ENCODE results near the gene AGPAT3. TPM values are rescaled to one million over a fixed set of nuclear protein-coding genes. Genes with fewer than 3 reads are reported as not detected.

The AGPAT3 gene
- total RNA-seq, 1 donor from 2014 or later: 39.7 TPM

DNA sequence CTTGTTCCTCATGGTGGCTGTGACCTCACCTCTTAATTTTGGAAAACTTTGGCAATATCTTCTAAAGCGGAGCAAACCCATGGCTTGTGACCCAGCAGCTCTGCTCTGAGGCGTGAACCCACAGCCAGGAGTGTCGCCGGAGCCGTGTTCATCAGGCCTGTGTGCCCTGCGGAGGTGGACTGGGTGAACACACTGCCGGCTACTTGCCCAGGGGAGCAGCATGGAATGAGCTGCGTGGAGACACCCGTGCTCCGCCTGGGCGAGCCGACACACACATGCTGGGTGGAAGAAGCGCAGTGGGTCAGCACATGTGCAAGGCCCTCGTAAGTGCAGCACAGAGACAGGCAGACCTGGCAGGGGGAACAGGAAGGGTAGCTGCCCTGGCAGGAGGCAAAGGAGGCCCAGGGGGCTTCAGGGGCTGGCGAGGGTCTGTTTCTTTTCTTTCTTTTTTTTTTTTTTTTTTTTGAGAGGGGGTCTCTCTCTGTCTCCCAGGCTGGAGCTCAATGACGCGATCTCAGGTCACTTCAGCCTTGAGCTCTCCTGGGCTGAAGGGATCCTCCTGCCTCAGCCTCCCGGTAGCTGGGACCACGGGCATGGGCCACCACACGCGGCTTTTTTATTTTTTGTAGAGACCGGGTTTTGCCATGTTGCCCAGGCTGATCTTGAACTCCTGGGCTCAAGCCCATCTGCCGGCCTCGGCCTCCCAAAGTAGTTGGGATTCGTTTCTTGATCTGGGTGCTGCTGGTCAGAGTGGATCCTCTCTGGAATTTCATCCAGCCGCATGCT, 41.8 kb downstream of the AGPAT3 start:
- no peak for DNase-seq (ENCODE audit: low read depth in 2 of 2)

DNA sequence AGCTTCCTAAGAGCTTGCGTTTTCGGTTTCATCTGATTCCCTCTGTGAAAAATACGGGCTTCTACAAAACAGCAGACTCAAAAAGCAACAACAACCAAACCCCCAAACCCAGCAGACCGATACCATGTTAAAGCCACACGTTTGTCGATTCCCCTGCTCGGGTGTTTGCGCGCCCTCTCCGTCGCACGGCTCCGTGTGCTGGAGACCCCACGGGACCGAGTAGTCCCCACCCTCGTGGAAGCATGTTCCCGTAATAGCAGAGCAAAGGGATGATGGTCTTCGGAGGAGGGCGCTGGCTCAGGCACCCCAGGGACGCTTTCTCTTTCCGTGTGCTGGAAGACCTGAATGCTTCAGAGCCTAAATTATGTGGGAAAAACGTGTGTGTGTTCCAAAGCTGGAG, 42.7 kb downstream of the AGPAT3 start:
- no peak for DNase-seq (ENCODE audit: low read depth in 2 of 2)

DNA sequence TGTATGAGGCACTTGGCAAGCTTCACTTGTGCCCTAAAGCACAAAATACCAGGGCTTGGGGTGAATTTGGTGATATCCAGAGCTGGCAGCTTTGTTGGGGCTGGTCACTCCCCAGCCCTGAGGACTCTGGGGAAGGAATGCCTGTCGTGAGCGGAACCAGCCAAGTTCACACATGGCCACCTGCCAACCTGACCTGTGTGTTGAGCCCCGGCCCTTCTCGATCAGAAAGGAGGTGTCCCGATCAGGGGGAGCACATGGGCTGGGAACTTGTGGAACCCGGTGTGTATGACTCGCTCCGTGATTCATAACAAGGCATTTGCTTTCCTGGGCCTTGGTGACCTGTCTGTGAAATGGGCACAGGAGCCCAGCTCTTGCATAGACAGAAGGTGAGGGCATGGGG, 43.1 kb downstream of the AGPAT3 start:
- no peak for DNase-seq (ENCODE audit: low read depth in 2 of 2)

DNA sequence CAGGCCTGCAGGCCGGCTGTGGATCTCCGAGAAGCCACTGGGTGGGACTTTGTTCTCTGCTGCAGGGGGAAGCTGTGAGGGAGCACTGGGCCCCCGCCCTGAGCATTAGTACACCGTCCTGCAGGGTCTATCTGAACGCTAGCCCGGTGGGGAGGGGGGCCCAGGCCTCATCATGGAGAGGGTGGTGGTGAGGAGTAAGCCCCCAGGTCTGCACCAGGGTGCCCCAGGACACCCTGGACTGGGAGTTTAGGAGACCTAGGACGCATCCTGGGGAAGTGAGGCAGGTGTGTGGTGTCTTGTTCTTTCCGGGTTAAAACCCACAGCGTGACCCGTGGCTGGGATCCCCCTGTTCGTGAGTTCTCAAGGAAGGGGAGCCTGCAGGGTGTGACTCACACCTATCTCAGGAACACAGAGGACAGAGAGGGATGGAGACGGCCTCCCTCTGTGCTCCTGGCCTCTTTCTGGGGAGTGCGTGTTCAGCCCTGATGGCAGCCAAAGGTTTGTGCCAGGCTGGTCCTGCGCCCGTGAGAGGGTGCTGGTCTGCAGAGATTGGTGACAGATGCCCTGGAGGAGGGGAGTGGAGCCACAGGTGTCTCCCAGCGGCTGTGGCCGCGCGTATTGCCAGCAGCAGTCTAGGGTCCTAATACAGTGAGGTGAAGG, 44.8 kb downstream of the AGPAT3 start:
- DNase-seq (ENCODE audit: low read depth in 2 of 2): no peak

DNA sequence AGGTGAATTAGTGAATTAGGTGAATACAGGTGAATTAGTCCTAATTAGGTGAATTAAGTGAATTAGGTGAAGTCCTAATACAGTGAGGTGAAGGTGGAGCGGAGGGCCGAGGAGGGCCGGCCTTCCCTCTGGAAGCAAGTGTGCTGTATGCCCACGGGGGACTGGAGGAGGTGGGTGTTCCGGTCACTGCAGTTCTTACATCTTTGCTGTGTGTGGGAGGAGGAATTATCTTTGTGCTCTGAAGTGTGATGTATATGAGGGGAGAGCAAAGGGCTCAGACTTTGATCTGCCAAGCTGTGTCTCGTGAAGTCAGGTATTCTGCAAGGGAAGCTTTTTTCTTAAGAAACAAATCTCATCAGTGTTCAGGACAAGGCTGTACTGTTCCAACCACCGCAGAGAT, 45.4 kb downstream of the AGPAT3 start:
- no peak for DNase-seq (ENCODE audit: low read depth in 2 of 2)

DNA sequence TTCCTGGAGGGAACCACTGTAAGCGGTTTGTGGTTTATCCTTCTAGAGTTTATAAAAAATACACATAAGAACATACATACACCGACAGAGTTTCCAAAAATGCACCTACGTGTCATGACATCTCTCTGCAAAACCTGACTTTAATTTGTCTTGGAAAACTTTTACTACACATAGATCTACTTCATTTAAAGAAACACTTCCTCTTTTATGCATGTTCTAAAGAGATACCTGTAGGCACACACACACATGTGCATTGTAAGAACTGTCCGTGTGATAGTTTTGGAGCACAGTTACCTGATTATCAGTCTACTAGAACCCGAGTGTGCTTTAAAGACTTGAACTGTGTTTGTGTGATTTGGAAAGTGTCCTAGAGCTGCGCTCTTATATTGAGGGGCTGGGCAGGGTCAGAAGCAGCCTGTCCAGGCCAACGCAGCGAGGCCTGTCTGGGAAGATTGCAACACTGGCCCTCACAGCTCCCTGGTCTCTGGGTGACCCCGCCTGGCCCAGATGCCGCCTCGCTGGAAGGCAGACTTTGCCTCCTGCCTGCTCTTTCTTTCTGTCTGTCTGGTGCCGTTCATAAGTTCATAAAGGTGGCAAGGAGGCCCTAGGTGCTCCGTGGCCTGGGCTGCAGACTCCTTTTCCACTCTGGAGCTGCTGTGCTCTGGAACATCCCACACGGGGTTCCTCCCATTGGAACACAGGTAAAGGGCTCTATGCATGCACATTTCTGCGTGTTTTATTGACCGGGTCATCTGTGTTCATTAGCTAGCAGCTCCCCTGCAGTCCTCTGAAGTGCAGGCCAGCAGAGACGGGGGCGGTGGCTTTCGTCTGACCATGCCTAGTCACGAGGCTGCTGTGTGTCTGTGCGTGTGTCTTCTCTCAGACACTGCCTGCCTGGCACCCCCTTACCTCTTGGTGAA, 46.3 kb downstream of the AGPAT3 start:
- DNase-seq (ENCODE audit: low read depth in 2 of 2): no peak

DNA sequence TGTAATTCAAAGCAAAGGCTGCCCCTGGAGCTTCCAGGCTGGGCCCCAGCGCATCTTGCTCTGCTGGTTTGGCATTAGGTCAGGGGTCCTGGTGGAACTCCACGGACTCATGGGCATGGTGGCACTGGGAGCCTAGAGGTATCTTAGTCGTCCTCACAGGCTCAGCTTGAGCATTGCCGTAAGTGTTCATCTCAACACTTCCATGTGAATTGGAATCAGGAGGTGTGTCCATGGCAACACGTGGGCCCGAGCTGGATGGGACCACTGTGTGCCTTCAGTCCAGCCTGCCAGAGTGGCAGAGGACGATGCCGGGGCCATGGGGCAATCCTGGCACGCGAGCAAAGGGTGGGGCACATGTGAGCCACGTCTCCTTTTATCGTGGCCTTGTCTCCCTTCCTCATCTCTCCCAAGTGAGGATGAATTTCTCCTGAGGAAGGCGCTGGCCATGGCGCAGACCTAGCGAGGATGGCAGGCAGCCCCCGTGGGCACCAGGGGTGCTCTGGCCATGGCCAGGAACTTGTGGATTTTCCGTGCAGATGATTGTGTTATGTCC, 47.0 kb downstream of the AGPAT3 start:
- no peak for DNase-seq (ENCODE audit: low read depth in 2 of 2)

DNA sequence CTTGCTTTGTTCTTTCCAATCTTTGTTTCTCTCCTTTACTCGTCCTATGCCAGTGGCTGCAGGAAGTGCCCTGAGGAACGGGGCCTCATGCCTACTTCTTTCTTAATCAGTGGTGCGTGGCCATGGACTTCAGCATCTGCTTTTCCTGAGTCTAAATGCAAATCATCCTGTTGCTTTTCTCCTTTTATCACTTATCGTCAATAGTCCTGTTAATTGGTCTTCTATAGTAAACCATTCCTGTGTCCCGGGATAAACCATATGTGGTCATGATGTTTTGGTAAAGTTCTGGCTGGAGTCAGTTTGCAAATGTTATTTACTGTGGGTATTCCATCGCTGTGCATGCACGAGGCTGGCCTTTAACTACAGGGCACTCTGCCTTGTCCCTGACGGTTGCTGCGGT, 47.5 kb downstream of the AGPAT3 start:
- DNase-seq (ENCODE audit: low read depth in 2 of 2): no peak

DNA sequence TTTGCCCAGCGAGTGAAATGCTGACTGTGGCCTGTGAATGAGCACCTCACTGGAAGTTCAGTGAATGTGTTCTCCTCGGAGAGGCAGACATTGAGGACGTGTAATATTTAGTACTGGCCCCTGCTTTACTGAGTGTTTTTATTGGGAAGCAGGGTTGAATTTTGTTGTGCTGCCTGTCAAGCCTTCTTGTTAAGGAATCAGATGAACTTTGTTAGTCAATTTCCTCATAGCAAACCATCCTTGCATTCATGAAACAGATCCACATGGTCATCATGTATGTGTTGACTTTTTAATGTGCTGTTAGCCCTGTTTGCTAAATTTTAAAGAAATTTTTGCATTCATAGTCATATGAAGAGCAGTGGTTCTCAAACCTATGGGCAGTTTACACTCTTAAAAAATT, 47.9 kb downstream of the AGPAT3 start:
- no peak for DNase-seq (ENCODE audit: low read depth in 2 of 2)

DNA sequence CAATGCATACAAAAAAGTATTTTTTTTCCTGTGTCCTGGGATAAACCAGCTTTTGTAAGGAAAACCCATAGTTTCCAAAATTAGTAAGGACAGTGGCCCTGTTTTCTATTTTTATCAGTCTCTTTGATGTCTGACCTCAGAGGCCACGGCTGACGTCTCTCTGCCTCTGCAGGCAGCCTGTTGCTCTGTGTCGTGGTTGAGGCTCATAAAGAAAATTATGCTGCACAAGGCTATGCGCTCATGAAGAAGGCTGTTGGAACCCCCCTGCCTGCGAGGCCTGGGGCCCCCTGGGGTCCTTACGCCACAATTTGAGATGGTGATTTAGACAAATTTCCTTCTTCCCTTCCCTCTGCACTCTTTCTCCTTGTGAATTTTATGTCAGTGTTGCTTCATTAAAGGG, 48.9 kb downstream of the AGPAT3 start:
- DNase-seq (ENCODE audit: low read depth in 2 of 2): no peak

DNA sequence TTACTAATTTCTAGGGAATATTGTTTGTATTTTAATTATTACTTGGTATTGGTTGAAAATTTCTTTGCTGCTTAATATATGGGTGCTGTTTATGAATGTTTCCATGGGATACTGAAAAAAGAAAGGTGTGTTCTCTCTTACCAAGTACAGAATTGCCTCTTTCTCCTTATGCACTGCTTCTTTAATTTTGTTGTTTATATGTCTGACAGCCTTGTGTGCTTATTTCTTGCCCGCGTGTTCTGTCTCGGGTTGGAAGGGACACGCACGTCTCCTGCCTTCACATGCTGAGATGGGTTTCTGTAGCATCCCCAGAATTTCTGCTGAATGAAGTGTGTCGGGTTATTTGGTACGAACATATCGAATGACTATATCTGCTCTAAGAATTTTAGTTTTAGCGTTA, 51.1 kb downstream of the AGPAT3 start:
- DNase-seq (ENCODE audit: low read depth in 2 of 2): no peak

DNA sequence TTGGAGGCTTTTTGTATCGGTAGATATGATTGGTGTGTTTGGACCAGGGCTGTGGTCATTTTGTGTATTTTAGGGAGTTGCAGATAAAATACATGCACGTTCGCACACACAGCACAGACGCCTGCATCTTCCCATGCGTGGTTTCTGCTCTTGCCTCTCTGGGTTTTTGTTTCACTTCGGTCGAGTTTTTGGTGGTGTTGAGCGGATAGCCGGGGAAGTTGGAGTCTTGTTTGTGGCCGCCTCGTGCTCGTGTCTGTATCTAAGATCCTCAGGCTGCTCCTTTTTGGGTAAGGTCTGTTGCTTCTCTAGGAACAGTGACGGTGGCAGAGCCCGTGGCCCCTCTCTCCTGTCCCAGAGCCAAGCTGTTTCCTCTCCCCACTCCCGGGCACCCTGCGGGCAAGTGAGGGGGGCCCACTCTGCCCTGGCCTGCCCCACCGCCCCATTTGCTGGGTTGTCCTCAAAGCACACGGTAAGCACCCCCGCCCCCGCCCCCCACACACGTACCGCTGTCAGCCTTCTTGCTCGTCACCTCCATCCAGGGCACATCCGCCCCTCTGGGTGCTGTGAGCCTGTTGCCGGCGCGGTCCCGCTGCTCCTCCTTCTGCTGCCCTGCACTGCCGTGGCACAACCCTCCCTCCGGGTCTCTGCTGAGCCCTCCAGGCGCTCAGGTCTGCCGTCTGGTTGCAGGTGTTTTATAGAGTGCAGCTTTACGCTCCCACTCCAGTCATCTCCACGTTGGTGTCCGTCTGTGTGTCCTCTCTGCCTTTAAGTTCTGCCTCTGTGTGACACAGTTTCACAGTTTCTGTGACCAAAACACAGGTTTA, 51.9 kb downstream of the AGPAT3 start:
- DNase-seq (ENCODE audit: low read depth in 2 of 2): peak in 1 of 2 donors; percentile 24

DNA sequence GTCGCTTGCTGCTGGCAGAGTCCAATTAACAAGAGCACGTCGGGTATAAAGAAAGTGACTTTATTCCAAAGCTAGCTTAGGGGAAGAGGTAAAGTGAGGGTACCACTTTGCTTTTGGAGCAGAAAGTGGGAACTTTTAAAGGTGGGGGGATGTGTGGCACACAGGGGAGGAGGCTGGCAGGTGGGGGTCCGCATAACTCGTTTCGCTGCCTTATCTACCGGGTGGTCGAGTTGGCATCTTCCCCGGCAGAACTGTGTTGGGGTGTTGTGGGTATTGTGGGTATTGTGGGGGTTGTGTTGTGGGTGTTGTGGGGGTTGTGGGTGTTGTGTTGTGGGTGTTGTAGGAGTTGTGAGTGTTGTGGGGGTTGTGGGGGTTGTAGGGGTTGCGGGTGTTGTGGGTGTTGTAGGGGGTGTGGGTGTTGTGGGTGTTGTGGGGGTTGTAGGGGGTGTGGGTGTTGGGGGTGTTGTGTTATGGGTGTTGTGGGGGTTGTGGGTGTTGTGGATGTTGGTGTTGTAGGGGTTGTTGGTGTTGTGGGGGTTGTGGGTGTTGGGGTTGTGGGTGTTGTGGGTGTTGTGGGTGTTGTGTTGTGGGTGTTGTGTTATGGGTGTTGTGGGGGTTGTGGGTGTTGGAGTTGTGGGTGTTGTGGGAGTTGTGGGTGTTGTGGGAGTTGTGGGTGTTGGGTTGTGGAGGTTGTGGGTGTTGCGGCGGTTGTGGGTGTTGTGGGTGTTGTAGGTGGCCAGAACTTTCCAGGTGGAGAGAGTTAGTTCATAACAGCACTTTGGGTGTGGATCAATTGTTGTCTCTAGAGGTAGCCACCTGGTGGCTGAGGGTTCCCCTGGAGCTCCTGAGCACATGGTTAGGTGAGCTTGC, 52.7 kb downstream of the AGPAT3 start:
- peak in 1 of 2 donors; percentile 48 for DNase-seq (ENCODE audit: low read depth in 2 of 2)

DNA sequence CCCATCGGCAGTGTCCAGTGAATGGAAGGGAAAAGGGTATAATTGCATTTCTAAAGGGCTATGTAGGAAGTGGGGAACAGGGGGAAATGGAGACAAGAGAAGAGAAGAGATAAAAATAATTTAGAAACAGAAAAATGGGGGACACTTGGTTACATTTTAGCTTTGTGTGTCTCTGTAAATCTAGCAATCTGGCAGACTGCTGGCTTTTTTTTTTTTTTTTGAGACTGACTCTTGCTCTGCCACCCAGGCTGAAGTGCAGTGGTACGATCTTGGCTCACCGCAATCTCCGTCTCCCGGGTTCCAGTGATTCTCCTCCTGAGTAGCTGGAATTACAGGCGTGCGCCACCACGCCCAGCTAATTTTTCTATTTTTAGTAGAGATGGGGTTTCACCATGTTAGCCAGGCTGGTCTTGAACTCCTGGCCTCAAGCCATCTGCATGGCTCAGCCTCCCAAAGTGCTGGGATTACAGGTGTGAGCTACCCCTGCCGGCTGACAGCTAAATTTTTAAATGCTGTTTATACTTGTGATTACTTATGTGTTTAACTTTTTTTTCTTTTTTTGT, 53.4 kb downstream of the AGPAT3 start:
- no peak for DNase-seq (ENCODE audit: low read depth in 2 of 2)

DNA sequence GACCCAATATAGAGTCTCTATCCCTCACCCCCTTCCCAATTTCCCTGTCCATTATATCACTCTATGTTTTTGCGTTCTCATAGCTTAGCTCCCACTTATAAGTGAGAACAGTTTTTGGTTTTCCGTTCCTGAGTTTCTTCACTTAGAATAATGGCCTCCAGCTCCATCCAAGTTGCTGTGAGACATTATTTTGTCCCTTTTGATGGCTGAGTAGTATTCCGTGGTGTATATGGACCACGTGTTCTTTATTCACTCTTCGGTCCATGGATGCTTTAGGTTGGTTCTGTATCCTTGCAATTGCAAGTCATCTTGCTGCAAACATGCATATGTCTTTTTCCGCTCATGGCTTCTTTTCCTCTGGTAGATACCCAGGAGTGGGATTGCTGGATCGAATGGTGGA, 54.3 kb downstream of the AGPAT3 start:
- no peak for DNase-seq (ENCODE audit: low read depth in 2 of 2)

DNA sequence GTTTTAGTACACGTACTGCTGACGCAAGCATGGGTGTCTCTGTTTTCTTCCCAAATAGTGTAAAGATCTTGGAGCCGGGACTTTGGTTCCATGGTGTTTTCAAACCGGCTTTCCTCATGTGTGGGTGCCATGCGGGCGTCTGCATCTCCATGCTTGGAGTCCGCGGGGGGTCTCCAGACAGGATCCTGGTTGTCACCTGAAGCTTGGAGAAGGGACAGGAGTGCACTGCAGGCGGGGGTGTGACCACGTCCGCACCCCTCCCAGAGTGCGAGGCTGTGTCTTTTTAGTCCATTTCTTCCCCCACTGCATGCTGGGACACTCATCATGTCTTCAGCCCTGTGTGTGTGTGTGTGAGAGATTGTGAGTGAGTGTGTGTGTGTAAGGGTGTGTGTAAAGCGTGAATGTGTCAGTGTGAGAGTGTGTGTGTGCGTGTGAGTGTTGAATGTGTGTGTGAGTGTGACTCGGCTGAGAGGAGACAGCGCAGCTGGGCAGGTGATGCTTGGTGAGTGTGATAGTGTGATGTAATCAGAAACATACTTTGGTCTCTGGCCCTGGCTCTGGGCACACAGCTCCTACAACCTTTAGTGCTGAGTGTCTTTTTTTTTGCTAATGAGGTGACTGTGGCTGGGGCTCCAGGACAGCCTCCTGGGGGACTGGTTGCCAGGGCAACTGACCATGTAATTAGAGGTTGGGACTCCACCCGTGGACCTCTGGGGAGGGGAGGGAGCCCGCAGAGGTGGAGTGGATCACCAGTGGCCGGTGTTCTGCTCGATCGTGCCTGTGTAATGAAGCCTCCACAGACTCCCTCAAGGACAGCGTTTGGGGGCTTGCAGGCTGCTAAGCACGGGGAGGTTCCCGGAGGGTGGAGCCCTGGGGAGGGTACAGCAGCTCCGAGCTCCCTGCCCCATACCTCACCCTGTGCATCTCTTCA, 55.1 kb downstream of the AGPAT3 start:
- DNase-seq (ENCODE audit: low read depth in 2 of 2): no peak

DNA sequence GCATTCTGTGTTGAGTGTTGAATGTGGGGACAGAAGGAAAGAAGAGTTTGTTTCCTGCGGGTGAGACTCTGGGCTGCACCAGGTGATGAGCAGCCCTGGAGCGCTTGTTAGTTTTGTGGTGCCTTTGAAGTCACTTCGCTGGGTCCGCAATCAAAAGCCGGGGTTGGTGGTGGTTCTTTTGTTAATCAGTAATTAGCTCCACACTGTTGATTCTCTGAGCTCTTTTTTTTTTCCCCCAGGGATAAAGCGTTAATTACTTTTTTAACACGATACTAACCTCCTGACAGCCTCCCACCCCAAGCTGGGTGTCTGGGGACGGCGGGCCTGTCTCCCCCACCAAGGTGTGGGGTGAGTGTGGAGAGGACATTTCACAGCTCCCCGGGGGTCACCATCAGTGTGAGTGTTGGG, 56.6 kb downstream of the AGPAT3 start:
- DNase-seq (ENCODE audit: low read depth in 2 of 2): no peak
